Measurements from ENCODE around the gene C17orf100. TPM values are rescaled to one million over a fixed set of nuclear protein-coding genes. Genes with fewer than 3 reads are reported as not detected.
"Not testable (repeated sequence)": the region's sequence is repeated elsewhere in the genome, so short reads cannot be mapped to it uniquely, and the experiment has no call there.

The C17orf100 gene
- total and polyA plus RNA-seq, 10 donors: 1.1 to 4.7 (median 2.5) TPM

GRCh38 chr17:6654841-6655731 is 3.5 kb downstream of the C17orf100 start:
- Histone ChIP-seq H3K4me1 (peaks cover 18 to 75% (median 56%) of the 10 kb centered on the region in 6 donors), H3K9me3 (no peaks in the 10 kb centered on the region), H3K27me3 (replicated peaks in 1 of 7) (peaks cover 0 to 57% (median 6%) of the 10 kb centered on the region in 7 donors), H3K27ac (no peak overlapping the region), H3K36me3 (no peaks in the 10 kb centered on the region), H3K4me3 (peak overlapping the region in 1 of 8 donors; percentile 67)
- TF ChIP-seq POLR2A (IDR thresholded peaks at IDR 0.05) (no peak), POLR2AphosphoS5 (IDR thresholded peaks at IDR 0.05) (peak in 1 of 3 donors; percentile 24)
- WGBS, 5 donors: 12 to 75% (median 40%) methylated on average over 40 to 46 of the region's 46 CpGs
- intact Hi-C loops (cut with DNase I; ENCODE audit: low total_unique reads): no loop called here
- DNase-seq: peak; percentile 78

- DNase-seq; H3K36me3 ChIP-seq; H3K27ac ChIP-seq; H3K9me3 ChIP-seq; intact Hi-C loops (cut with DNase I; ENCODE audit: low total_unique reads): not testable (repeated sequence)
- peaks cover 0 to 57% (median 6%) of the 10 kb centered on the region in 7 donors for H3K27me3 ChIP-seq (replicated peaks in 1 of 7)
- peak overlapping the region in 3 of 8 donors; percentile 23 to 67 (median 40) for H3K4me3 ChIP-seq
- H3K4me1 ChIP-seq: peaks cover 18 to 76% (median 57%) of the 10 kb centered on the region in 6 donors
- 1 to 13% (median 5%) methylated on average over 20 to 38 of the region's 41 CpGs for WGBS, 5 donors
Measured at GRCh38 chr17:6655732-6656361, 4.3 kb downstream of the C17orf100 start.

- peaks cover 0 to 54% (median 6%) of the 10 kb centered on the region in 7 donors for H3K27me3 ChIP-seq (replicated peaks in 1 of 7)
- H3K4me1 ChIP-seq: peaks cover 21 to 83% (median 63%) of the 10 kb centered on the region in 6 donors
- 4 to 31% (median 5%) methylated on average over 8 to 54 of the region's 55 CpGs for WGBS, 5 donors
- DNase-seq: peak; percentile 89
- H3K36me3 ChIP-seq; H3K9me3 ChIP-seq; intact Hi-C loops (cut with DNase I; ENCODE audit: low total_unique reads): not testable (repeated sequence)
- TF ChIP-seq POLR2AphosphoS5 (IDR thresholded peaks at IDR 0.05): peak; percentile 53 to 66 (median 61)
- H3K4me3 ChIP-seq: peak overlapping the region in 7 of 8 donors; percentile 10 to 67 (median 36)
- H3K27ac ChIP-seq: peak overlapping the region in 4 of 8 donors; percentile 46 to 76 (median 52)
Measured at GRCh38 chr17:6656797-6657632, 5.5 kb downstream of the C17orf100 start.

- 70 to 73% (median 70%) methylated on average over 17 to 18 of the region's 18 CpGs for WGBS, 5 donors
- Histone ChIP-seq H3K36me3 (no peaks in the 10 kb centered on the region), H3K4me3 (peak overlapping the region in 6 of 8 donors; percentile 9 to 67 (median 37)), H3K9me3 (no peaks in the 10 kb centered on the region), H3K27me3 (replicated peaks in 1 of 7) (peaks cover 0 to 48% (median 6%) of the 10 kb centered on the region in 7 donors), H3K27ac (peak overlapping the region in 4 of 8 donors; percentile 46 to 76 (median 52)), H3K4me1 (peaks cover 15 to 83% (median 56%) of the 10 kb centered on the region in 6 donors)
- intact Hi-C loops (cut with DNase I; ENCODE audit: low total_unique reads): no loop called here
- no peak for DNase-seq
- TF ChIP-seq CTCF (IDR thresholded peaks at IDR 0.05 in 8 of 11, conservative IDR thresholded peaks at IDR 0.05 in 3 of 11) (no peak), POLR2A (IDR thresholded peaks at IDR 0.05) (no peak), POLR2AphosphoS5 (IDR thresholded peaks at IDR 0.05) (no peak)
Measured at GRCh38 chr17:6657633-6658287, 6.2 kb downstream of the C17orf100 start.

- intact Hi-C loops (cut with DNase I; ENCODE audit: low total_unique reads); H3K27ac ChIP-seq; H3K9me3 ChIP-seq; DNase-seq; H3K36me3 ChIP-seq: not testable (repeated sequence)
- 71 to 97% (median 92%) methylated on average over 2 to 5 of the region's 5 CpGs for WGBS, 5 donors
- peak overlapping the region in 1 of 8 donors; percentile 67 for H3K4me3 ChIP-seq
- H3K4me1 ChIP-seq: peaks cover 9 to 80% (median 49%) of the 10 kb centered on the region in 6 donors
- peaks cover 0 to 48% (median 6%) of the 10 kb centered on the region in 7 donors for H3K27me3 ChIP-seq (replicated peaks in 1 of 7)
Measured at GRCh38 chr17:6658411-6658810, 6.8 kb downstream of the C17orf100 start.

Measured in spleen (tissue), 11 donors.